GM06990 (cell line): ENCODE measurements around the gene TRIM37.

Source experiments
- DNase-seq: peaks from one replicate; pipeline ENCODE4 v3.0.0-alpha.2; 2011; ENCODE audit not compliant: insufficient read length; ENCODE audit errors: extremely low read depth
- H3K27me3 ChIP-seq: replicated peaks from 2 replicates; pipeline ENCODE4 v1.6.0; 2011; ENCODE audit warnings: low read length; ENCODE audit not compliant: control insufficient read depth, insufficient read depth
- H3K36me3 ChIP-seq: 2 replicates; pipeline ENCODE4 v1.5.1; 2011; ENCODE audit warnings: low read length; ENCODE audit not compliant: control insufficient read depth, insufficient read depth
- H3K4me3 ChIP-seq: replicated peaks from 2 replicates; pipeline ENCODE4 v1.5.1; 2011; ENCODE audit warnings: low read depth, mild to moderate bottlenecking, control low read depth, low read length
- CTCF ChIP-seq: IDR thresholded peaks from 2 replicates; pipeline ENCODE4 v1.5.1; 2011; ENCODE audit warnings: low read length, control low read depth, mild to moderate bottlenecking, inconsistent platforms; ENCODE audit not compliant: insufficient read depth, poor library complexity, severe bottlenecking

TRIM37 gene

GRCh38 chr17:58985971-58986370 is 120.7 kb downstream of the TRIM37 start:
- H3K27me3 ChIP-seq: no peaks in the 10 kb centered on the region
- no peak overlapping the region for H3K4me3 ChIP-seq
- H3K36me3 ChIP-seq: no peaks in the 10 kb centered on the region
- DNase-seq: no peak
- no peak for TF ChIP-seq CTCF

- no peaks in the 10 kb centered on the region for H3K36me3 ChIP-seq
- no peaks in the 10 kb centered on the region for H3K27me3 ChIP-seq
- no peak overlapping the region for H3K4me3 ChIP-seq
- no peak for TF ChIP-seq CTCF
- DNase-seq: no peak
Observed at GRCh38 chr17:58985367-58985766, 121.3 kb downstream of the TRIM37 start.

GRCh38 chr17:58982626-58983025 is 124.1 kb downstream of the TRIM37 start:
- Histone ChIP-seq H3K36me3 (no peaks in the 10 kb centered on the region), H3K27me3 (no peaks in the 10 kb centered on the region), H3K4me3 (no peak overlapping the region)
- DNase-seq: no peak
- no peak for TF ChIP-seq CTCF

GRCh38 chr17:58980706-58981481 is 125.8 kb downstream of the TRIM37 start:
- no peak for TF ChIP-seq CTCF
- DNase-seq: no peak
- Histone ChIP-seq H3K27me3 (no peaks in the 10 kb centered on the region), H3K4me3 (no peak overlapping the region), H3K36me3 (no peaks in the 10 kb centered on the region)

- Histone ChIP-seq H3K4me3 (no peak overlapping the region), H3K36me3 (no peaks in the 10 kb centered on the region), H3K27me3 (no peaks in the 10 kb centered on the region)
- DNase-seq: no peak
- TF ChIP-seq CTCF: no peak
Observed at GRCh38 chr17:58976541-58976940, 130.1 kb downstream of the TRIM37 start.

GRCh38 chr17:58974354-58974753 is 132.3 kb downstream of the TRIM37 start:
- DNase-seq: no peak
- Histone ChIP-seq H3K4me3 (no peak overlapping the region), H3K36me3 (no peaks in the 10 kb centered on the region), H3K27me3 (no peaks in the 10 kb centered on the region)
- no peak for TF ChIP-seq CTCF
